NCI-H128 (cell line): Measurements from ENCODE around the gene ZNF189.
"Not testable (repeated sequence)": the region's sequence is repeated elsewhere in the genome, so short reads cannot be mapped to it uniquely, and the experiment has no call there.

Experiments used
- DNase-seq: peaks from one replicate; lab custom pipeline; 2025; ENCODE audit not compliant: unreplicated experiment; lab: John Stamatoyannopoulos, UW

Gene ZNF189

GRCh38 chr9:101376111-101376848 is 22.4 kb upstream of the ZNF189 start:
- no peak for DNase-seq

GRCh38 chr9:101380295-101380694 is 18.4 kb upstream of the ZNF189 start:
- DNase-seq: no peak

- no peak for DNase-seq
Observed at GRCh38 chr9:101381118-101381517, 17.5 kb upstream of the ZNF189 start.

- DNase-seq: no peak
Observed at GRCh38 chr9:101381833-101382342, 16.8 kb upstream of the ZNF189 start.

GRCh38 chr9:101383361-101383760 is 15.3 kb upstream of the ZNF189 start:
- no peak for DNase-seq

- DNase-seq: not testable (repeated sequence)
Observed at GRCh38 chr9:101384873-101385536, 13.6 kb upstream of the ZNF189 start, which contains the start of gene BAAT. Gene BAAT (minus strand): TSS chr9:101385006. CDS start chr9:101371404, 13,602 bp downstream.

- DNase-seq: peak; percentile 2
Observed at GRCh38 chr9:101387871-101388506, 10.7 kb upstream of the ZNF189 start.

GRCh38 chr9:101388507-101388993 is 10.1 kb upstream of the ZNF189 start:
- no peak for DNase-seq

GRCh38 chr9:101393135-101393534 is 5.5 kb upstream of the ZNF189 start:
- no peak for DNase-seq

- no peak for DNase-seq
Observed at GRCh38 chr9:101394687-101395086, 4.0 kb upstream of the ZNF189 start.

- DNase-seq: no peak
Observed at GRCh38 chr9:101397746-101398067, 944 bp upstream of the ZNF189 start.

- DNase-seq: peak; percentile 1
Observed at GRCh38 chr9:101398930-101399642, 435 bp downstream of the ZNF189 start.

GRCh38 chr9:101399643-101399970 is 956 bp downstream of the ZNF189 start:
- no peak for DNase-seq

- DNase-seq: no peak
Observed at GRCh38 chr9:101400120-101400519, 1.5 kb downstream of the ZNF189 start.

GRCh38 chr9:101403516-101404285 is 5.0 kb downstream of the ZNF189 start:
- DNase-seq: no peak

- no peak for DNase-seq
Observed at GRCh38 chr9:101408374-101409078, 9.9 kb downstream of the ZNF189 start.

GRCh38 chr9:101409079-101409477 is 10.4 kb downstream of the ZNF189 start:
- no peak for DNase-seq

GRCh38 chr9:101414839-101415238 is 16.2 kb downstream of the ZNF189 start:
- no peak for DNase-seq

GRCh38 chr9:101415578-101415977 is 16.9 kb downstream of the ZNF189 start:
- DNase-seq: no peak

GRCh38 chr9:101417389-101417788 is 18.7 kb downstream of the ZNF189 start:
- no peak for DNase-seq
